ENCODE data around the gene VSTM2B. TPM values are rescaled to one million over a fixed set of nuclear protein-coding genes. Genes with fewer than 3 reads are reported as not detected.

VSTM2B gene
- total RNA-seq, 1 donor from 2014 or later = not detected

DNA sequence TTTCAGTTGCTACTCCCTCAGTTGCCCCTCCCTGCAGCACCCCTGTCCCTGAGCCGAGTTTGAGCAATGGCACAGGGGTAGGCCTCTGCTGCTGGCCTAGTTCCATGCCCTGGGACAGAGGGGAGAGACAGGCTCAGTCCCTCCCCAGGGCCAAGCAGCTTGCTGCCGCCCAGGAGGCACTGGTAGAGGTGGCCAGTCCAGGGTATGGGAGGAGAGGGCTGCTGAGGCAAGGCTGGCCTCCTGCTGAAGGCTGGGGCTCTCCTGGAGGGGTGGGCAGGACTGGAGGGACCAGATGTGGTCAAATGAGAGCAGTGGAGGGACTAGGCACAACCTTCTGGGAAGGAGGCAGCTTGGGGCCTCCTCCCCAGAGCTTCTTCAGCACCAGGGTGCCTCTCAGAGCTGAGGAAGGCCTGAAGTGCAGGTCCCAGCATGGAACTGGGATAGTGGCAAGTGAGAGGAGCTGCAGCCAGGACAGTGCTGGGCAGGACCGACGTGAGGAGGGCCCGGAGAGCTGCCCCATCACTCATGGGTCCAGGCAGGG, 29.8 kb upstream of the VSTM2B start:
- H3K4me3 Mint-ChIP-seq (ENCODE audit: unreplicated experiment) = no peak overlapping the region
- no peak overlapping the region for H3K27ac Mint-ChIP-seq (ENCODE audit: unreplicated experiment)
- DNase-seq (ENCODE audit: extremely low spot score, unreplicated experiment) = peak; percentile 62
- H3K9me3 Mint-ChIP-seq (ENCODE audit: unreplicated experiment) = no peaks in the 10 kb centered on the region
- H3K4me1 Mint-ChIP-seq (ENCODE audit: unreplicated experiment) = no peaks in the 10 kb centered on the region
- no peak for TF ChIP-seq CTCF (IDR thresholded peaks at IDR 0.05)
- H3K27me3 Mint-ChIP-seq (ENCODE audit: unreplicated experiment) = no peaks in the 10 kb centered on the region
- no peaks in the 10 kb centered on the region for H3K36me3 Mint-ChIP-seq (ENCODE audit: unreplicated experiment)

DNA sequence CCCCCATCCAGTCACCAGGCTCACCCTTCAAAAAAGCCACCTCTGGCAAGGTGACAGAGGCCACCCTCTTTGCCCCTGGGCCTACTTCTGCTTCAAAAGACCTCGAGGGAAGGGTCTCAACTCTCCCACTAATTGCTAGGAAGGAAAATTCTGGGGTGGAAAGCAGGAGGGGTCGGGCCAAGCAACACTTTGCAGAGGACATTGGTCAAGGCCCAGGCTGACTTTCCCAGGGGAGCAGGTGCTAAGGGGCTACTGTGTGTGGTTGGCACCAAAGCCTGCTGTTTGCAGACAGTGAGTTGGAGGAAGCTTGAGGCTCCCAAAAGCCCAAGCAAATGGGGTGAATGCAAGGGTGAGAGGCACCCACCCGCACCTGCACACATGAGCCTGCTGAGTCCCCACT, 28.6 kb upstream of the VSTM2B start:
- no peak overlapping the region for H3K4me3 Mint-ChIP-seq (ENCODE audit: unreplicated experiment)
- H3K27ac Mint-ChIP-seq (ENCODE audit: unreplicated experiment) = no peak overlapping the region
- DNase-seq (ENCODE audit: extremely low spot score, unreplicated experiment) = no peak
- no peak for TF ChIP-seq CTCF (IDR thresholded peaks at IDR 0.05)
- no peaks in the 10 kb centered on the region for H3K27me3 Mint-ChIP-seq (ENCODE audit: unreplicated experiment)
- no peaks in the 10 kb centered on the region for H3K9me3 Mint-ChIP-seq (ENCODE audit: unreplicated experiment)
- no peaks in the 10 kb centered on the region for H3K4me1 Mint-ChIP-seq (ENCODE audit: unreplicated experiment)
- no peaks in the 10 kb centered on the region for H3K36me3 Mint-ChIP-seq (ENCODE audit: unreplicated experiment)

DNA sequence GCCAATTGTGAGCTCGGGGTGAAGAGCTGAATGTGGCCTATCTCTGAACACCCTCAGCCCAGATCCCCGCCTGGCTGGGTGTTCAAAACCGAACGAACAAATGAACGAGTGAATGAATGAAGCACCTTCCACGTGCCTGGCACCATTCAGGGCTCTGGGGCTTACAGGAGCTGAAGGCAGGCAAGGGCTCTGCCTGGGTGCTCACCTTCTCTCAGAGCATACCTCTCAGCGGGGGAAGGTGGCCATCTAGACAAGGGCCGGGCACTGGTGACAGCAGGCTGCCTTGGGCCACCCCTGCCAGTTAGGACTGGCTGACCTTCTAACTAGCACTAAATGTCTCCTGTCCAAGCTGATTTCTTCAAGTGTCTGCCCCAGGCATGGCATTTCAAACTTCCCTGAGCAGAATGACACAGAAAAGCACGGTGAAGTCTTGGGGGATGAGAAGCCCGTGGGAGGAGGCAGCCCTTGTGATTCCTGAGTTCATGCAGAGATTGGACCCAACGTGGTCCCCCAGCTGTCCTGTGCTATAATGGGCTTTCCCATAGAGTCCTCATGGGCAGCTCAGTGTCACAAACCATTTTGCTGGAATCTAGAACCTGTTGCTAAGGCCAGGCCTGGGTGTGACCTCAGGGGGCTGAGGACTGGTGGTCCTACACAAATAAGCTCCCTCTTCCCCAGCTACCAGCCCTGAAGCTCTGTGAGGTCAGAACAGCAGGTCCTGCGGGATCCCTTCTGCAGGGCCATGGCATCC, 27.9 kb upstream of the VSTM2B start:
- H3K27ac Mint-ChIP-seq (ENCODE audit: unreplicated experiment) = no peak overlapping the region
- no peaks in the 10 kb centered on the region for H3K4me1 Mint-ChIP-seq (ENCODE audit: unreplicated experiment)
- no peaks in the 10 kb centered on the region for H3K36me3 Mint-ChIP-seq (ENCODE audit: unreplicated experiment)
- DNase-seq (ENCODE audit: extremely low spot score, unreplicated experiment) = no peak
- H3K4me3 Mint-ChIP-seq (ENCODE audit: unreplicated experiment) = no peak overlapping the region
- no peaks in the 10 kb centered on the region for H3K27me3 Mint-ChIP-seq (ENCODE audit: unreplicated experiment)
- no peaks in the 10 kb centered on the region for H3K9me3 Mint-ChIP-seq (ENCODE audit: unreplicated experiment)
- TF ChIP-seq CTCF (IDR thresholded peaks at IDR 0.05) = no peak

GRCh38 chr19:29499261-29499920, 26.4 kb upstream of the VSTM2B start:
- Mint-ChIP-seq H3K9me3 (ENCODE audit: unreplicated experiment) (no peaks in the 10 kb centered on the region), H3K27ac (ENCODE audit: unreplicated experiment) (no peak overlapping the region), H3K4me1 (ENCODE audit: unreplicated experiment) (no peaks in the 10 kb centered on the region), H3K27me3 (ENCODE audit: unreplicated experiment) (no peaks in the 10 kb centered on the region), H3K4me3 (ENCODE audit: unreplicated experiment) (no peak overlapping the region), H3K36me3 (ENCODE audit: unreplicated experiment) (no peaks in the 10 kb centered on the region)
- DNase-seq (ENCODE audit: extremely low spot score, unreplicated experiment) = no peak
- TF ChIP-seq CTCF (IDR thresholded peaks at IDR 0.05) = no peak

GRCh38 chr19:29499921-29500590, 25.7 kb upstream of the VSTM2B start:
- Mint-ChIP-seq H3K27ac (ENCODE audit: unreplicated experiment) (no peak overlapping the region), H3K27me3 (ENCODE audit: unreplicated experiment) (no peaks in the 10 kb centered on the region), H3K4me1 (ENCODE audit: unreplicated experiment) (no peaks in the 10 kb centered on the region), H3K9me3 (ENCODE audit: unreplicated experiment) (no peaks in the 10 kb centered on the region), H3K4me3 (ENCODE audit: unreplicated experiment) (no peak overlapping the region), H3K36me3 (ENCODE audit: unreplicated experiment) (no peaks in the 10 kb centered on the region)
- TF ChIP-seq CTCF (IDR thresholded peaks at IDR 0.05) = no peak
- no peak for DNase-seq (ENCODE audit: extremely low spot score, unreplicated experiment)

All from osteocyte (in vitro differentiated cells).